Thyroid gland (tissue), 4 donors: ENCODE data around the gene ADCK1. TPM values are rescaled to one million over a fixed set of nuclear protein-coding genes. Genes with fewer than 3 reads are reported as not detected.

Experiments used
- DNase-seq, 2 donors: peaks; one replicate each; pipeline ENCODE4 v3.0.0-alpha.2; 2019
- H3K27ac ChIP-seq, 3 donors: fragments of 200-600 bp; sonication (generic); 1 replicate in 2 of 3; 2 replicates in 1 of 3; pipeline ENCODE4 v1.5.1; 2016 to 2019; ENCODE audit warnings: mild to moderate bottlenecking in 1 of 3, moderate library complexity in 1 of 3
- H3K27me3 ChIP-seq: fragments of 200-600 bp; sonication (generic); one replicate; pipeline ENCODE4 v1.5.1; 2019
- H3K36me3 ChIP-seq, 2 donors: fragments of 200-600 bp; sonication (generic); one replicate each; pipeline ENCODE4 v1.5.1; 2016 to 2019
- H3K4me1 ChIP-seq, 2 donors: fragments of 200-600 bp; sonication (generic); one replicate each; pipeline ENCODE4 v1.5.1; 2017 to 2019
- H3K4me3 ChIP-seq, 3 donors: fragments of 200-600 bp; sonication (generic); replicated peaks in 1 of 3; 1 replicate in 2 of 3; 2 replicates in 1 of 3; pipeline ENCODE4 v1.5.1; 2016; ENCODE audit warnings: mild to moderate bottlenecking in 1 of 3
- H3K9me3 ChIP-seq: fragments of 200-600 bp; sonication (generic); one replicate; pipeline ENCODE4 v1.5.1; 2017
- CTCF ChIP-seq, 6 experiments: fragments of 200-600 bp in 3 of 6; fragments of 450-650 bp in 3 of 6; sonication (generic) in 3 of 6; IDR thresholded peaks; one replicate each; pipeline ENCODE4 v1.5.1; 2016 to 2019; ENCODE audit warnings: antibody characterized with exemption in 6 of 6, mild to moderate bottlenecking in 2 of 6, inconsistent platforms in 1 of 6, moderate library complexity in 1 of 6
- POLR2A ChIP-seq, 2 donors: fragments of 450-650 bp; IDR thresholded peaks; one replicate each; pipeline ENCODE4 v1.6.1; 2017; ENCODE audit warnings: antibody characterized with exemption in 2 of 2, mild to moderate bottlenecking in 2 of 2, moderate library complexity in 1 of 2
- WGBS, 2 donors: methylation state at CpG; one replicate each; pipeline ENCODE4 v1.1.5; 2017; 5-methylcytosine and 5-hydroxymethylcytosine counted together
- intact Hi-C: fragments of 100-400 bp; cut with DNase I; formaldehyde crosslinking; loops from one replicate; pipeline ENCODE4 v1.15.1; 2023
- total RNA-seq, 4 donors: library from RNA; depleted of rRNA; stranded (reverse); fragments of >200 nt; gene quantifications; one replicate each; pipeline ENCODE4 v1.2.3, GENCODE V29; 2016

Gene ADCK1
- total RNA-seq, 4 donors from 2014 or later = 4.0 to 13.5 (median 12.1) TPM

GRCh38 chr14:77864085-77864484, 64.2 kb downstream of the ADCK1 start:
- no peak for TF ChIP-seq CTCF (IDR thresholded peaks at IDR 0.05)
- no peak for TF ChIP-seq POLR2A (IDR thresholded peaks at IDR 0.05)
- DNase-seq = no peak
- H3K36me3 ChIP-seq = no peaks in the 10 kb centered on the region
- no peaks in the 10 kb centered on the region for H3K9me3 ChIP-seq
- no peak overlapping the region for H3K4me3 ChIP-seq
- 87 to 92% methylated on average over 6 of the region's 6 CpGs for WGBS, 2 donors
- no peaks in the 10 kb centered on the region for H3K27me3 ChIP-seq
- H3K27ac ChIP-seq = no peak overlapping the region
- intact Hi-C loops = loop anchor here (10.0 kb wide), 1 partner anchor 701 kb away; no protein-coding TSS in a partner anchor
- H3K4me1 ChIP-seq = peaks cover 0 to 5% of the 10 kb centered on the region in 2 donors

- H3K9me3 ChIP-seq = no peaks in the 10 kb centered on the region
- H3K27ac ChIP-seq = no peak overlapping the region
- WGBS, 2 donors = 97 to 100% methylated on average over 1 of the region's 1 CpG
- peaks cover 0 to 5% of the 10 kb centered on the region in 2 donors for H3K4me1 ChIP-seq
- no peak overlapping the region for H3K4me3 ChIP-seq
- intact Hi-C loops = loop anchor here (10.0 kb wide), 1 partner anchor 700 kb away; no protein-coding TSS in a partner anchor
- no peaks in the 10 kb centered on the region for H3K36me3 ChIP-seq
- DNase-seq = no peak
- TF ChIP-seq POLR2A (IDR thresholded peaks at IDR 0.05) = no peak
- TF ChIP-seq CTCF (IDR thresholded peaks at IDR 0.05) = no peak
- H3K27me3 ChIP-seq = no peaks in the 10 kb centered on the region
Observed at GRCh38 chr14:77864580-77864979, 64.7 kb downstream of the ADCK1 start.

- H3K4me1 ChIP-seq = peaks cover 0 to 5% of the 10 kb centered on the region in 2 donors
- no peak for DNase-seq
- H3K27ac ChIP-seq = no peak overlapping the region
- H3K9me3 ChIP-seq = no peaks in the 10 kb centered on the region
- TF ChIP-seq CTCF (IDR thresholded peaks at IDR 0.05) (no peak), POLR2A (IDR thresholded peaks at IDR 0.05) (no peak)
- intact Hi-C loops = loop anchor here (10.0 kb wide), 1 partner anchor 699 kb away; no protein-coding TSS in a partner anchor
- 99 to 100% methylated on average over 6 of the region's 6 CpGs for WGBS, 2 donors
- no peaks in the 10 kb centered on the region for H3K36me3 ChIP-seq
- no peak overlapping the region for H3K4me3 ChIP-seq
- H3K27me3 ChIP-seq = no peaks in the 10 kb centered on the region
Observed at GRCh38 chr14:77865455-77865854, 65.5 kb downstream of the ADCK1 start.

- no peak overlapping the region for H3K27ac ChIP-seq
- H3K4me3 ChIP-seq = no peak overlapping the region
- DNase-seq = no peak
- TF ChIP-seq POLR2A (IDR thresholded peaks at IDR 0.05) (no peak), CTCF (IDR thresholded peaks at IDR 0.05) (no peak)
- H3K27me3 ChIP-seq = no peaks in the 10 kb centered on the region
- no peaks in the 10 kb centered on the region for H3K9me3 ChIP-seq
- H3K36me3 ChIP-seq = no peaks in the 10 kb centered on the region
- intact Hi-C loops = loop anchor here (10.0 kb wide), 1 partner anchor 698 kb away; no protein-coding TSS in a partner anchor
- no peaks in the 10 kb centered on the region for H3K4me1 ChIP-seq
- WGBS, 2 donors = 97 to 100% methylated on average over 3 of the region's 3 CpGs
Observed at GRCh38 chr14:77866932-77867331, 67.0 kb downstream of the ADCK1 start.

DNA sequence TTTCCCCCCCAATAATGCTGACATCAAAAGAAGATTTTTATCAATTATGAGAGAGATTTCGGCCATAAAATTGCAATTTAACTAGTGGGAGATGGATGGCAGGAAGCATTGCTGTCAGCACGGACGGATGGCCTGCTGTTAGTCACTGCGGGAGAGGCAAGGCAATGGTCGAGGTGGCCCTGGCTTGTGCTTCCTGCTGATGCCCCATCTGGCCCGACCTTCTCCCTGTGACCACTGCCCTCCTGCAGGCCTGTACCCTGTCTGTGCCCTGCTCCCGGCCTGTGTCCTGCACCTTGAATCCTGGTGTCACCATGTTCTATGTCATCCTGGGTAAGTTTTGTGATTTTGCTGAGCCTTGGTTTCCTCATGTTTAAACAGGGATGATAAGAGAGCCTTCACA, 67.6 kb downstream of the ADCK1 start:
- H3K4me1 ChIP-seq = no peaks in the 10 kb centered on the region
- no peak for TF ChIP-seq CTCF (IDR thresholded peaks at IDR 0.05)
- no peak for TF ChIP-seq POLR2A (IDR thresholded peaks at IDR 0.05)
- H3K27me3 ChIP-seq = no peaks in the 10 kb centered on the region
- intact Hi-C loops = loop anchor here (10.0 kb wide), 1 partner anchor 697 kb away; no protein-coding TSS in a partner anchor
- H3K9me3 ChIP-seq = no peaks in the 10 kb centered on the region
- no peak overlapping the region for H3K4me3 ChIP-seq
- WGBS, 2 donors = 75 to 83% methylated on average over 6 to 7 of the region's 7 CpGs
- no peaks in the 10 kb centered on the region for H3K36me3 ChIP-seq
- no peak for DNase-seq
- H3K27ac ChIP-seq = no peak overlapping the region
